Activated T-cell treated with anti-CD3 and anti-CD28 coated beads, Interleukin-2, amount 50 U/mL, for 72 hours (primary cell): ENCODE data around the gene TADA2B. TPM values are rescaled to one million over a fixed set of nuclear protein-coding genes. Genes with fewer than 3 reads are reported as not detected.
"Not testable (repeated sequence)": the region's sequence is repeated elsewhere in the genome, so short reads cannot be mapped to it uniquely, and the experiment has no call there.

Source experiments
- ATAC-seq, 2 donors: fragments of 150-1000 bp; cut with Tn5 transposase; replicated peaks in 1 of 2; 2 replicates each; pipeline ENCODE4 v1.10.0; 2021; ENCODE audit warnings: moderate library complexity in 2 of 2, mild to moderate bottlenecking in 1 of 2
- DNase-seq, 2 donors: peaks; one replicate each; pipeline ENCODE4 v3.0.0; 2021 to 2022; ENCODE audit warnings: mixed read lengths in 1 of 2
- H3K27ac Mint-ChIP-seq: one replicate; pipeline ENCODE4 v1.8.0; 2022; ENCODE audit warnings: mild to moderate bottlenecking, moderate library complexity, mixed read lengths
- H3K27me3 Mint-ChIP-seq: one replicate; pipeline ENCODE4 v1.8.0; 2022; ENCODE audit warnings: low read depth, mixed read lengths
- H3K36me3 Mint-ChIP-seq, 2 donors: one replicate each; pipeline ENCODE4 v1.8.0; 2022; ENCODE audit warnings: mixed read lengths in 2 of 2, mild to moderate bottlenecking in 1 of 2; ENCODE audit not compliant: insufficient read depth in 2 of 2
- H3K4me1 Mint-ChIP-seq: one replicate; pipeline ENCODE4 v1.8.0; 2022; ENCODE audit warnings: low read depth, mixed read lengths
- H3K4me3 Mint-ChIP-seq, 2 donors: one replicate each; pipeline ENCODE4 v1.8.0; 2022; ENCODE audit warnings: mild to moderate bottlenecking in 2 of 2, mixed read lengths in 2 of 2, moderate library complexity in 2 of 2
- H3K9me3 Mint-ChIP-seq, 2 donors: one replicate each; pipeline ENCODE4 v1.8.0; 2022; ENCODE audit warnings: mixed read lengths in 2 of 2
- total RNA-seq, 2 donors: library from RNA; stranded (reverse); gene quantifications; one replicate each; pipeline ENCODE4 v1.2.3, GENCODE V29; 2022

Gene TADA2B
- total RNA-seq, 2 donors from 2014 or later: 14.5 to 15.3 TPM

GRCh38 chr4:7073059-7073458 lies 29.9 kb downstream of the TADA2B start:
- H3K9me3 Mint-ChIP-seq: no peaks in the 10 kb centered on the region
- no peak for ATAC-seq
- DNase-seq: no peak
- H3K4me3 Mint-ChIP-seq: no peak overlapping the region
- H3K27ac Mint-ChIP-seq: no peak overlapping the region
- peaks cover 22% of the 10 kb centered on the region for H3K4me1 Mint-ChIP-seq
- peaks cover 5% of the 10 kb centered on the region for H3K27me3 Mint-ChIP-seq
- H3K36me3 Mint-ChIP-seq: no peaks in the 10 kb centered on the region

DNA sequence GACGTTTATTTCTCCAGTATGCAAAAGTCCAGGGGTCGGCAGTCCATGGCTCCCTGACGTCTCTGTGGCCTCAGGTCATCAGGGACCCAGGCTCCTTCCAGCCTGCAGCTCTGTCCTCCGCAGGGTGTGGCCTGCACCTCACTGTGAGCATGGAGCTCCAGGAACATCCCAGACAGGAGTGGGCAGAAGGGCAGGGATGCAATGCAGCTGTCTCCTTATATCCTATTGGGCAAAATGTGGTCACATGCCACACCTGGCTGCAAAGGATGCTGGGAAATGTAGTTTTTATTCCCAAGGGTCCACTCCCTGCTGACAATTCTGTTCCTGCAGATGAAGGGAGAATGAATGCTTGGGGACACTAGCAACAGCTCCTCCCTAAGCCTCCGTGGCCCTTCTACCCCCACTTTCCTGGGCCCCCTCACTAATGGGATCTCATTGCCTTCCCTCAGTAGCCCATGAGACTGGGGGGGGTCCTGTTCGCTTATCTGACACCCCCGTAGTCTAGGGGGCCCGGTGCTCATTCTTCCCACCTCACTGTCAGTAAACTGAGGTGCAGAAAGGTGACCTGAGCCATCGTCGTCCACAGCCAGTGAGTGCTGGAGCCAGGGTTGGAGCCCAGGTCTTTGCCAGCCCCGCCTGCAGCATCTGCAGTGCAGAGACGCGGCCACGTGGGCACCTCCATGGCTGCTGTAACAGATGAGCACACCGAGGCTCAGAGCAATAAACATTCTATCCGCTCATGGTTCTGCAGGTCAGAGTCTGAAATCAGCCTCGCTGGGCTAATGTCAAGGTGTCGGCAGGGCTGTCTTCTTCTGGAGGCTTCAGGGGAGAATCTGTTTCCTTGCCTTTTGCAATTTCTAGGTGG lies 30.6 kb downstream of the TADA2B start:
- Mint-ChIP-seq H3K27ac (no peak overlapping the region), H3K27me3 (peaks cover 5% of the 10 kb centered on the region), H3K36me3 (no peaks in the 10 kb centered on the region), H3K4me1 (peaks cover 17% of the 10 kb centered on the region), H3K4me3 (no peak overlapping the region), H3K9me3 (no peaks in the 10 kb centered on the region)
- ATAC-seq: peak in 1 of 2 donors; percentile 12
- DNase-seq: peak; percentile 21 to 30

DNA sequence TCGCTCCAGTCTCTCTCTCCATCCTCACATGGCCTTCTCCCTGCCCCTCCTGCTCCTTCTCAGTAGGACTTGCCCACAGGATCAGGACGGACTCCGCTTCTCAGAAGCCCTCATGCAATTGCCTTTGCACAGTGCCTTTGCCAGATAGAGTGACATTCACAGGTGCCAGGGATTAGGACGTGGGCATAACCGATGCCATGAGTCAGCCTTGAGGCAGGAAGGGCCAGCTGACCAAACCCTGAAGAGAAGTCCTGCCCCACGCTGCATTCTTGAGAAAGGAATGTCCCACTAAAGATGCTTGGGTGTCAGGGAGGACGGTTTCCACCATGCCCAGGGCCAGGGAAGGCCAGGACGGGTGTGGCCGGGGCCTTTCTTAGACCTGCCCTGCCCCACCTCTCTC lies 31.3 kb downstream of the TADA2B start:
- H3K4me1 Mint-ChIP-seq: peaks cover 10% of the 10 kb centered on the region
- no peak overlapping the region for H3K27ac Mint-ChIP-seq
- ATAC-seq (no peak), DNase-seq (no peak)
- no peaks in the 10 kb centered on the region for H3K9me3 Mint-ChIP-seq
- H3K27me3 Mint-ChIP-seq: peaks cover 5% of the 10 kb centered on the region
- no peak overlapping the region for H3K4me3 Mint-ChIP-seq
- no peaks in the 10 kb centered on the region for H3K36me3 Mint-ChIP-seq

DNA sequence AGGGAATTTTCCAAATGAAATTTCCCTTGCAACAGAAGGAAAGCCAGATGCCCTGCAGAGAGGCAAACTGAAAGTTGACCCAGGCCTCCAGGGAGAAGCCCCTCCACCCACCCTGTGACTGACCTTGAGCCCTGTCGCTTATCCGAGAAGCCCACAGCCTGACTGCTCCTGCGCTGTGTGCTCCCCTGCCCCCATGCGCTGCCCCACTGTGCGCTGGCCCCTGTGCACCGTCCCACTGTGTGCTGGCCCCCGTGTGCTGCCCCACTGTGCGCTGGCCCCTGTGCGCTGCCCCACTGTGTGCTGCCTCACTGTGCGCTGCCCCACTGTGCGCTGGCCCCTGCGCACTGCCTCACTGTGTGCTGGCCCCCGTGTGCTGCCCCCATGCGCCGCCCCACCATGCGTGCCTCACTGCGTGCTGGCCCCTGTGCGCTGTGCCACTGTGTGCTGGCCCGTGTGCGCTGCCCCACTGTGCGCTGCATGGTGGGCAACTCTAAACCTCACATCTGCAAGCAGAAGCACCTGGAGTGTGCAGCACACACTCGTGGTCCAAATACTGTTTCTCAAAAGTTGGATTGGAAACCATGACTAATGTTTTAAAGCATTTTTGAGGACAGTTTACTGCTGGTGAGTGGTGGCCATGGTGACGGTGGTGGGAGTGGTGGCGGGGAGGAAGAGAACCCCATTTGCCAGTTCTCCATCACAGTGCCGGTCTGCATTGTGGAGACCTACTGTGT lies 33.0 kb downstream of the TADA2B start:
- ATAC-seq (peak in 1 of 2 donors; percentile 37), DNase-seq (no peak)

GRCh38 chr4:7076696-7077082 lies 33.5 kb downstream of the TADA2B start:
- Mint-ChIP-seq H3K4me1 (no peaks in the 10 kb centered on the region), H3K4me3 (no peak overlapping the region), H3K36me3 (peaks cover 0 to 3% of the 10 kb centered on the region in 2 donors), H3K27me3 (peaks cover 13% of the 10 kb centered on the region), H3K9me3 (no peaks in the 10 kb centered on the region), H3K27ac (no peak overlapping the region)
- ATAC-seq (no peak), DNase-seq (no peak)

More for the DNA sequence above, 33.0 kb downstream of the TADA2B start:
- Mint-ChIP-seq H3K27me3 (peaks cover 13% of the 10 kb centered on the region), H3K9me3 (no peaks in the 10 kb centered on the region), H3K4me3 (no peak overlapping the region), H3K36me3 (peaks cover 0 to 3% of the 10 kb centered on the region in 2 donors), H3K27ac (no peak overlapping the region), H3K4me1 (no peaks in the 10 kb centered on the region)

GRCh38 chr4:7077371-7077770 lies 34.2 kb downstream of the TADA2B start:
- no peak for DNase-seq
- H3K27ac Mint-ChIP-seq: no peak overlapping the region
- no peaks in the 10 kb centered on the region for H3K9me3 Mint-ChIP-seq
- ATAC-seq: no peak
- H3K4me3 Mint-ChIP-seq: no peak overlapping the region
- peaks cover 0 to 3% of the 10 kb centered on the region in 2 donors for H3K36me3 Mint-ChIP-seq
- peaks cover 13% of the 10 kb centered on the region for H3K27me3 Mint-ChIP-seq
- H3K4me1 Mint-ChIP-seq: no peaks in the 10 kb centered on the region

DNA sequence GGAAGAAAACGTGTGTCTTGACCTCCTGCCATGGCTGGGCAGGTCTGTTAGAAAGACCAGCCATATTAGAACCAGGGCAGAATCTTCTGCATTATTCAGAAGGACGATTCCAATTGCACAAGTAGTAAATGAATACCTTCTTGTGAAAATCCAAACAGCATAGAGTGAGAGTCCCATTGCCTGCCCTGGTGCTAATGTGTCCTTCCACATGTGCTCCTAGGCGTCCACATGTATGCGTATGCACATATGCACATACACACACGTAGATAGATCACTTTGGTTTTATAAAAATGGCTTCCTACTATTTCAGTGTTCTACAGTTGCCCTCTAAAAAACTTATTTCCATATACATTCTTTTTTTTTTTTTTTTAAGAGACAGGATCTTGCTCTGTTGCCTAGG lies 34.9 kb downstream of the TADA2B start:
- no peak for DNase-seq
- H3K36me3 Mint-ChIP-seq: peaks cover 0 to 3% of the 10 kb centered on the region in 2 donors
- H3K27me3 Mint-ChIP-seq: peaks cover 13% of the 10 kb centered on the region
- H3K9me3 Mint-ChIP-seq: no peaks in the 10 kb centered on the region
- no peaks in the 10 kb centered on the region for H3K4me1 Mint-ChIP-seq
- ATAC-seq: no peak
- no peak overlapping the region for H3K4me3 Mint-ChIP-seq
- H3K27ac Mint-ChIP-seq: no peak overlapping the region

- DNase-seq, ATAC-seq, H3K9me3 Mint-ChIP-seq, H3K4me3 Mint-ChIP-seq, H3K27ac Mint-ChIP-seq, H3K36me3 Mint-ChIP-seq, H3K4me1 Mint-ChIP-seq: not testable (repeated sequence)
- H3K27me3 Mint-ChIP-seq: peaks cover 18% of the 10 kb centered on the region
These were observed 36.3 kb downstream of the TADA2B start for GRCh38 chr4:7079483-7079882.

- not testable (repeated sequence) for H3K4me1 Mint-ChIP-seq, H3K4me3 Mint-ChIP-seq, H3K36me3 Mint-ChIP-seq, H3K27ac Mint-ChIP-seq, ATAC-seq, DNase-seq, H3K9me3 Mint-ChIP-seq
- H3K27me3 Mint-ChIP-seq: peaks cover 22% of the 10 kb centered on the region
These were observed 36.7 kb downstream of the TADA2B start for GRCh38 chr4:7079909-7080308.

DNA sequence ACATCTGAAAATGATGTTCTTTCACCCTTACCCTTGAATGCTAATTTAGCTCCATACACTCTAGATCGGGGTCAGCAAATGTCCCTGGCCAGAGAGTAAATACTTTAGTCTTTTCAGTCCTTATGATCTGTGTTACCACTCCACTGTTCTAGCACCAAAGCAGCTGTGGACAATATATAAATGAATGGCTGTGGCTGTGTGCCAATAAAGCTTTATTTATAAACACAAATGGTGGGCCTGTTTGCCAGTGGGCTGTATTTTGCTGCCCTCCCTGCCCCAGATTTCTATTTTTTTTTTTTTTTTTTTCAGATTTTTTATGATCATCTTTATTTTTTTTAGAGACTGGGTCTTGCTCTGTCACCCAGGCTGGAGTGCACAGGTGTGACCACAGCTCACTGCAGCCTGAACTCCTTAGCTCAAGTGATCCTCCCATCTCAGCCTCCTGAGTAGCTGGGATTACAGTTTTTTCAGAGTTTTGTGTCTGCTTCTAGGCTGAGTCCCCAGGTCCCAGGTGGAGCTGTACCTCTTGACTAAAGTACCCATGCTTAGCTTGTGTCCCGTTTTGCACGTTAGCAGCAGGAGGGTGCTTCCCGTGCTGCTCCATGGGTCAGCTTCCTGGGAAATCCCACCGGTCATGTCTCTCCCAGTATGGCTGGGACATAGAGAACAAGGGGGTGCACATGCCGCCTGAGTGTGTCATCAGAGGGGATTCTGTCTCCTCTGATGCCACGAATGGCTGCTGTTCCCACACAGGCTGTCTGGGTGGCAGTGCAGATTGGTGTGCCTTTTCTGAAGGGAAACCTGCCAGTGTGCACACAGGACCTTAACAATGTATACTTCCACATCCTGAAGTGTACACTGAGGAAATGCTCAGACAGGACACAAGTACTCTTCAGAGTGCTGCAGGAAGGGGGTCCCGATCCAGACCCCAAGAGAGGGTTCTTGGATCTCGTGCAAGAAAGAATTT lies 40.7 kb downstream of the TADA2B start:
- H3K27ac Mint-ChIP-seq: no peak overlapping the region
- peak overlapping the region in 1 of 2 donors; percentile 49 for H3K4me3 Mint-ChIP-seq
- no peaks in the 10 kb centered on the region for H3K4me1 Mint-ChIP-seq
- peaks cover 23% of the 10 kb centered on the region for H3K27me3 Mint-ChIP-seq
- H3K9me3 Mint-ChIP-seq: peaks cover 0 to 3% of the 10 kb centered on the region in 2 donors
- ATAC-seq (no peak), DNase-seq (no peak)
- peaks cover 2 to 5% of the 10 kb centered on the region in 2 donors for H3K36me3 Mint-ChIP-seq

- not testable (repeated sequence) for ATAC-seq, DNase-seq, H3K36me3 Mint-ChIP-seq, H3K27ac Mint-ChIP-seq, H3K4me1 Mint-ChIP-seq, H3K9me3 Mint-ChIP-seq
- Mint-ChIP-seq H3K27me3 (peaks cover 27% of the 10 kb centered on the region), H3K4me3 (peak overlapping the region in 1 of 2 donors; percentile 49)
These were observed 41.4 kb downstream of the TADA2B start for GRCh38 chr4:7084564-7084961.

- H3K27ac Mint-ChIP-seq: no peak overlapping the region
- no peaks in the 10 kb centered on the region for H3K4me1 Mint-ChIP-seq
- ATAC-seq: no peak
- H3K4me3 Mint-ChIP-seq: no peak overlapping the region
- peaks cover 0 to 3% of the 10 kb centered on the region in 2 donors for H3K9me3 Mint-ChIP-seq
- no peak for DNase-seq
- H3K36me3 Mint-ChIP-seq: peaks cover 2% of the 10 kb centered on the region in 2 donors
- H3K27me3 Mint-ChIP-seq: peaks cover 20% of the 10 kb centered on the region
These were observed 43.2 kb downstream of the TADA2B start for GRCh38 chr4:7086384-7086783.
